ENCODE data around the gene TPI1.
"Not testable (repeated sequence)": the region's sequence is repeated elsewhere in the genome, so short reads cannot be mapped to it uniquely, and the experiment has no call there.

The TPI1 gene

DNA sequence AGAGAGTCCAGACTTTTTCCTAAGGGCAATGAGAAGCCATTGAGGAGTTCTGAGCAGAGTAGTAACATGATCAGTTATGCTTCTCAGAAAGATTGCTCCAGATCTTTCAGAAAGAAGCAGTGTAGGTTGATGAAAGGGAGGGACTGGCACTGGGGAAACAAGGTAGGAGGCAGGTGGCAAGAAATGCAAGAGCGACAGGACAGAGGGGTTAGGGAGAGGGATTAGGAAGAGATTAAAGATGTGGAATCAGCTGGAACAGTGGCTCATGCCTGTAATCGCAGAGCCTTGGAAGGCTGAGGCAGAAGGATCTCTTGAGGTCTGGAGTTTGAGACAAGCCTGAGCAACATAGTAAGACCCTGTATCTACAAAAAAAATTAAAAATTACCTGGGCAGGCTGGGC, 19.7 kb upstream of the TPI1 start:
- no peak for DNase-seq (ENCODE audit: low spot score)

DNA sequence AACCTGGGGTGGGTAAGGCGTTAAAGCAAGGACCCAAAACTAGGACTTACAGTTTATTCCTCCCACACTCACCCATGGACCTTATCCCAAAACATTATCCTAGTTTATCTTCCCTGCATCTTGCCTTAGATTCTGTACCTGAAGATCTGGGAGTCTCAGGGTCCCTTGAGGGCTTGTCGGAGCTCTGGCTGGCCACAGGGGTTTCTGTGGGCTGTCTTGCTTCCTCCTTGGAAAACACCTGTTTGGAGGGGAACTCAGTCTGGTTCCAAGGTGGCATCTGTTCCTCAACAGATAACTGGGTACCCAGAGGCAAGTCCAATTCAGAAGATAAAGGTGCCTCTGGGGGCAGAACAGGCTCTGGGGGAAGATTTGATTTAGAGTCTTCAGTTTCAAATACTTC, 17.9 kb upstream of the TPI1 start:
- DNase-seq (ENCODE audit: low spot score): no peak

DNA sequence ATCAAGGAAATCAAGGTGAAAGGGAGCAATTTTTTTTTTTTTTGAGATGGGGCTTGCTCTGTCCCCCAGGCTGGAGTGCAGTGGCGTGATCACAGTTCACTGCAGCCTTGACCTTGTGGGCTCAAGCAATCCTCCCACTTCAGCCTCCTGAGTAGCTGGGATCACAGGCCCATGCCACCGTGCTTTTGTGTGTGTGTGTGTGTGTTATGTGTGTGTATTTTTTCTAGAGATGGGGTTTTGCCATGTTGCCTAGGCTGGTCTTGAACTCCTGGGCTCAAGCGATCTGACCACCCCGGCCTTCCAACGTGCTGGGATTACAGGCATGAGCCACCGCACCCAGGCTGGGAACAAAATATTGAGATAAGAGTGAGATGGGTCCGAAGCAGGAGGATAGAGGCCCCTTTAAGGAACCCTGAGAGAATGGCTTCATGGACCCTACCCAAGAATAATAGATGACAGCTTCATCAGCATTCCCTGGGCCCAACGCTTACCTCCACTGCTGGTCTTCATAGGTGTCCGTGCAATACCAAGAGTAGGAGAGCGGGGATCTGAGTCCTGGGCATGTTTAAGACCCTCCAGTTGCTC, 17.3 kb upstream of the TPI1 start:
- DNase-seq (ENCODE audit: low spot score): no peak

DNA sequence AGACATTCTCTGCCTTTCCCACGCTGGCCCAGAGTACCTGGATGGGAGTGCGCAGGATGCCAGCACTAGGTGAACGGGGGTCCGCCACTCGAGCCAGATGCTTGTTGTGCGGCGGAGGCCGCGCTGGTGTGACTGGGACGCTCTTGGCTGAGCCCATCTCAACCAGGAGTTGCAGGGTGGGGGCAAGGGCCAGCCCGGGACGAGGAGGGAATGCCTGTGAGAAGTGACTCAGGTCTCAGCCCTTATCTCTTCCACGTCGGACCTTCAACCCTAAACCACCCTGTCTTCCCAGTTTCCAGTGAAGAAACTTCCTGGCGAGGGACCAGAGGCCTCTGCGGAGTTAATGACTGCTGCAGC, 16.6 kb upstream of the TPI1 start:
- DNase-seq (ENCODE audit: low spot score): no peak

DNA sequence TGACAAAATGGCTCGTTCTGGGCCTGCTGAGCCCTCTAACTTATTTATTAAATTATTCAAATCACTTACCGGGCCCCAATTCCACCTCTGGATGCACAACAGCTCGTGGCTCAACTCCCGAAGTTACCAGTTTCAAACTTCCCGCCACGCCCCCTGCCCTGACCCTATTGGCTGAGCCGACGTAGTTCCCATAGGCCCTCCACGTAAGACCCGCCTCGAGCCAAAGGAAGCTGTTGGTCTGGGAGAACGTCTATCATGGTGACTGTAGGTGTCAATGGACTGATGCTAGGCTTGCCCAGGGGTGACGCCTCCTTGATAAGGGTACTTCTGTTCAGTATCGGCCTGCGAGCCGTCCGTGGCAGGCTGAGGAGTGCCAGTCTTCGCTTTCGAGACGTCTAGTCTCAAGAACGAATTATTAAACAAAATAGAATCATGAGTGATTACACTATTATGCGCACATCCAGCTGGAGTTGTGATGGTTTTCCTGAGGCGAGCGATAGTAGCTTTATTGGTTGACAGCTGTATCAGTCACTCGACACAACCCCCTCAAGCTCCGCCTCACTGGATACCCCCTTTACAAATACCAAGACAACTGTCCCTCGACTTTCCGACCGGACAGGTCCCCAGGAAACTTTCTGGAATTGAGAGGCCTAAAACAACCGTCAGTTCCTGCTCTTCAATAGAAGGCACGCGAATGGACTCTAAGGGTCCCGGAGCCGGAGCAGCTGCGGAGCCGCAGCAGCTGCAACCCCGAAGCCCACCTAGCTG, 16.0 kb upstream of the TPI1 start, which contains the start of gene CDCA3:
Gene CDCA3, minus strand, starts transcription at position 134 of the 768 bp plus-strand sequence. CDS start 334 bp downstream, outside the sequence.
- peak; percentile 100 for DNase-seq (ENCODE audit: low spot score)

DNA sequence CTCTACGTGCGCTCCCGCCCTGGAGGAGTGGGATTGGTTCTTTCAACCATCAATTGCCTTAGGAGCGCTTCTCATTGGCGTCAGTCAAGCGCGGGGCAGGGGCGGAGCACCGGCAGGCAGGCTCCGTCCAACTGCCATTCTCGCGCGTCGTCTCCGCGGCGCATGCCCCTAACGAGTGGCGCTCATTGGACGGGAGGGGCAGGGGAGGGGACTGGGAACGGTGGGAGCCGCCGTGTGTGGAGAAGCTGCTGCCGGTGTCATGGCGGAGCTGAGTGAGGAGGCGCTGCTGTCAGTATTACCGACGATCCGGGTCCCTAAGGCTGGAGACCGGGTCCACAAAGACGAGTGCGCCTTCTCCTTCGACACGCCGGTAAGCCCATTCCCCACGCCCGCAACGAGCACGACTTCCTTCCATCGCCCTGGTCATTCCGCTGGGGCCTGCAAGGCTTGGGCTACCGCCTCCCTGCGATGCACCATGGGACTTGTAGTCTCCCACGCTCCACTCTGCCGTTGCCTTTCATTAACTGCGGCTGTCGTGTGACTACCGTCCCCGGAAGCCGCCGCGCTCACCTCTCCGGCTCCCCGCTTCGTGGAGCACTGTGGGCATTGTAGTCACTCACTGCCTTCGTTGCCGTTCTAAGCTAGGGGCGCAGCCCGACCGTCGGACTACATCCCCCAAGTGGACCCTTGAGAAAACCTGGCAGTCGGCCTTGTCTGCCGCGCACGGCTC, 15.2 kb upstream of the TPI1 start, which contains the start of gene USP5:
Gene USP5, plus strand, starts transcription at position 230 of the 730 bp plus-strand sequence. Its CDS starts 30 bp downstream, at position 260.
- DNase-seq (ENCODE audit: low spot score): peak; percentile 100

DNA sequence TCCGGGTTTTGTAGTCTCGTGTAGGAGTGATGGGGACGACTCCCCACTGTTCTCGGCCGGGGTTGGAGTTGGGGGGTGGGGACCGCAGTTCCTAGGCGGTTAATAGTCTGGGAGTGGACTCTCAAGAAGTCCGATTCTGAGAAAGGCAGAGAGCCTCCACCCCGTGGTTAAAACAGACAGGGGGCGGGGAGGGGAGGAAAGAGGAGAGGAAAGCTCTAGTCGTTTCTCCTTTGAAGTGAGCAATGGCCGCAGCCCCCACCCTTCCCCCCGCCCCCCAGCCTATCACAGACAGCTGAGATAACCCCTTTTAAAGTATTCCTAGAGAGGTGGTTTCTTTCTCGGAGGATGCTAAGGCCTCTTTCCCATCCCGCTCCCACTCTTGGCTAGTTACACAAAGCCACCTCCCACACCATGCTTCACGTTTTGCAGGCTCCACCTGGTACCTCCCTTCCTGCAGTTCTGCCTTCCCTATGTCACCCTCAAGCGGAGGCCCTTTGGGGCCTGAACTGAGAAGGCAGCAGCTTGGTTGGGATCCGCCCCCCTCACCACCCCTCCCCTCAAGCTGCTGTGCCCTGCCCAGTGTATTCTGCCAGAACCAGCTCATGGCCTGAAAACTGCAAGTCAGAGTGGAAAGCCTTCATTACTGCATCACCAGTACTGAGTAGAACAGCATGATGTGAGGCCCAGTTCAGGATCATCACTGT, 14.5 kb upstream of the TPI1 start:
- peak; percentile 71 for DNase-seq (ENCODE audit: low spot score)

DNA sequence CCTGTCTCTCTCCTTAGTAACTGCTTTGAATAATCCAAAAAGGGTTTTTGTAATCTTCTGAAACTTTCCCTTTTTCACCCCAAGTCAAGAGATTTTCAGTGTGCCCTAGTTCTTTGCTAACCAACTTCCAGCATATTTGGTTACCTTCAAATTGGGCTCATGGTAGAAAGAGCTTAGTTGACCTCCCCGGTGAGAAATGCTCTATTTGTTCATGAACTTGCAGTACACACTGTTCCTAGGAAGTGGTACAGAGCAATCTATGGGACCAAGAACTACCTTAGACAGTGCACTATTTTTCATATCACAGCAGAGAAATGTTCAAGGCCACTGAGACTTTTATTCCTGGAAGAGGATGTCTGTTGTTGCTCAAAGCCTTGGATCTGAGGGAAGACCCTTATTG, 13.7 kb upstream of the TPI1 start:
- no peak for DNase-seq (ENCODE audit: low spot score)

DNA sequence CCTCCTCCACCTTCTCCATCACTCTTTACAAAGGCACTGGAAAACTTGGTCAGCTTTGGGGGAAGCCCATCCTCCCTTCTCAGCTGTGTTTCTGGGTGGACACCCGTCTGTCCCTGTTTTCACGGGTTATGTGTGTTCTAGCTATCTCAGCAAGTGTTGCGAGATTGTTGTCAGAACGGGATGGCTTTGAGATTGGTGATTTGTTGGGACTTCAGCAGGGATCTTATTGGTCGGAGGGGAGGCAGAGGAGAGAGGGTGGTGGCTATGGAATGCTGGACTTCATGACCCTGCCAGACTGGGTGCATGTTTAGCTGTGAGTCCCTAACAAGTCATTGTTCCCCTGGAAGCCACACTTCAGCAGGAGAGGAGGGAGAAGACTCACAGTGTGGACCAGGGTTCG, 13.3 kb upstream of the TPI1 start:
- no peak for DNase-seq (ENCODE audit: low spot score)

DNA sequence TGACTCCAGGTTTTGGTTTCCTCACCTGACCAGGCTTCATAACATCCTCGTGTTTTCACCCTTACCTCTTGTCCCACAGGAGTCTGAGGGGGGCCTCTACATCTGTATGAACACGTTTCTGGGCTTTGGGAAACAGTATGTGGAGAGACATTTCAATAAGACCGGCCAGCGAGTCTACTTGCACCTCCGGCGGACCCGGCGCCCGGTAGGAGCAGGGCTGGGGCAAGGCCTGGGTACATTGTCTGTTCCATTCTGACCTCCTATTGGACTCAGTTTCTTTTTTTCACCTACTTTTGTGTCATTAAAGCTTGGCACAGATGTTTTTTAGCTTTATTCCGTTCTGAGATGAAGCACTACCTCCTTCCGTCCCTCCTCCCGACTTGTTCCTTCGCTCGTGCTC, 12.0 kb upstream of the TPI1 start:
- no peak for DNase-seq (ENCODE audit: low spot score)

DNA sequence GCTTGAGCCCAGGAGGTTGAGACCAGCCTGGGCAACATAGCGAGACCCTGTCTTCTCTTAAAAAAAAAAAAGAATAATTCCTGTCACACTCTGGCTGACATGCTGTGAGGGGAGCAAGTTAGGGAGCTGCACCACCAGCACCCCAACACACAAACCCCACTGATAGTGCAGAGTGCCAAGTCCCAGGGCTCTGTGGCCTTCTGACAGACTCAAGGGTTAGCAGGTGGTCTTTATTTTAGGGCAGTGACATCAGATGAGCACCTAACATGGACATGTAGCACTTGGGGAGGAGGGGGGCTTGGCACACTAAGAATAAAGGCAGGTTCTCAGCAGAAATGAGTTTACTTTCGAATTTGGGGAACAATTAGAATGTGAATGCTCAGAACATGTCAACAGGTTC, 8.5 kb upstream of the TPI1 start:
- no peak for DNase-seq (ENCODE audit: low spot score)

DNA sequence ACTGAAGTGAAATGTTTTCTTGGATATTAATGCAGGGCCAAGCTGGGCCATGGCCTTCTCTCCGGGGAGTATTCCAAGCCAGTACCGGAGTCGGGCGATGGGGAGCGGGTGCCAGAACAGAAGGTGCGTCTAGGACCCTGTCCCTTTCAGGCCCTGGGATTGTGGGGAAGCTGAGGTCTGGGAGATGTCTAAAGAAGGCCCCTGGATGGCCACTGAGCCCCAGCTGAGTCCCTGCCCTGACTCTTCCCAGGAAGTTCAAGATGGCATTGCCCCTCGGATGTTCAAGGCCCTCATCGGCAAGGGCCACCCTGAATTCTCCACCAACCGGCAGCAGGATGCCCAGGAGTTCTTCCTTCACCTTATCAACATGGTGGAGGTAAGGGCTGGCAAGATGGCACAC, 7.2 kb upstream of the TPI1 start:
- no peak for DNase-seq (ENCODE audit: low spot score)

DNA sequence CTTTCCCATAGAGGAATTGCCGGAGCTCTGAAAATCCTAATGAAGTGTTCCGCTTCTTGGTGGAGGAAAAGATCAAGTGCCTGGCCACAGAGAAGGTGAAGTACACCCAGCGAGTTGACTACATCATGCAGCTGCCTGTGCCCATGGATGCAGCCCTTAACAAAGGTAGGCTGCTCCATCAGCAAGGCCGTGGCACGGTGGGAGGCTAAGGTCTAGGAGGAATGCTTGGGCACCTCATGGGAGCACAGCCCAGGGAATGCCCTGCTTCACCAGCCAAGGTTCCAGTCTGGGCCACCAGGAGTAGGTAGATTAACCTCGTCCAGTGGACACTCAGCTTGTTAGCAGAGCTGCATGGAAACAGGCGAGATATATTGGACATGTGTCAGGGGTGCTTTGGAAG, 6.4 kb upstream of the TPI1 start:
- no peak for DNase-seq (ENCODE audit: low spot score)

DNA sequence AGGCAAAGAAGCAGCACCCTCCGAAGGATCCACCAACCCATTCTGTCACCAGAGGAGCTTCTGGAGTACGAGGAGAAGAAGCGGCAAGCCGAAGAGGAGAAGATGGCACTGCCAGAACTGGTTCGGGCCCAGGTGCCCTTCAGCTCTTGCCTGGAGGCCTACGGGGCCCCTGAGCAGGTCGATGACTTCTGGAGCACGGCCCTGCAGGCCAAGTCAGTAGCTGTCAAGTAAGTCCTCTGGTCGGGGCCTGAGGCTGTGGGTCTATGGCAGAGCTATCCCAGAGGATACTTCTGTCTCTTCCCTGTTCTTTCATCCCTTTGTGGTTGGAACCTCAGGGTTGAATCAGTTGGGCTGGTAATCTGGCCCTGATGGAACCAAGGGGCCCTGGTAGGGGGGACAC, 5.9 kb upstream of the TPI1 start:
- no peak for DNase-seq (ENCODE audit: low spot score)

DNA sequence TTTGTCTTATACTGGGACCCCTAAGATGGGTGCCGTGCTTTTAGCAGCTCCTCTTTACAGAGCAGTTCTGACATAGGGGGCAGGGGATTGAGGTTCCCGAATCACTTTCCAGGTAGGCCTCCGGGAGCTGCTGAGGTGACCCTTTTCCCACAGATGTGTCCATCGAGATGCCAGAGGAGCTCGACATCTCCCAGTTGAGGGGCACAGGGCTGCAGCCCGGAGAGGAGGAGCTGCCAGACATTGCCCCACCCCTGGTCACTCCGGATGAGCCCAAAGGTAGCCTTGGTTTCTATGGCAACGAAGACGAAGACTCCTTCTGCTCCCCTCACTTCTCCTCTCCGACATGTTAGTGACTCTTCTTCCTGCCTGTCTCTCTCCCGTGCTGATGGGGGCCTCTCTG, 4.3 kb upstream of the TPI1 start:
- DNase-seq (ENCODE audit: low spot score): no peak

DNA sequence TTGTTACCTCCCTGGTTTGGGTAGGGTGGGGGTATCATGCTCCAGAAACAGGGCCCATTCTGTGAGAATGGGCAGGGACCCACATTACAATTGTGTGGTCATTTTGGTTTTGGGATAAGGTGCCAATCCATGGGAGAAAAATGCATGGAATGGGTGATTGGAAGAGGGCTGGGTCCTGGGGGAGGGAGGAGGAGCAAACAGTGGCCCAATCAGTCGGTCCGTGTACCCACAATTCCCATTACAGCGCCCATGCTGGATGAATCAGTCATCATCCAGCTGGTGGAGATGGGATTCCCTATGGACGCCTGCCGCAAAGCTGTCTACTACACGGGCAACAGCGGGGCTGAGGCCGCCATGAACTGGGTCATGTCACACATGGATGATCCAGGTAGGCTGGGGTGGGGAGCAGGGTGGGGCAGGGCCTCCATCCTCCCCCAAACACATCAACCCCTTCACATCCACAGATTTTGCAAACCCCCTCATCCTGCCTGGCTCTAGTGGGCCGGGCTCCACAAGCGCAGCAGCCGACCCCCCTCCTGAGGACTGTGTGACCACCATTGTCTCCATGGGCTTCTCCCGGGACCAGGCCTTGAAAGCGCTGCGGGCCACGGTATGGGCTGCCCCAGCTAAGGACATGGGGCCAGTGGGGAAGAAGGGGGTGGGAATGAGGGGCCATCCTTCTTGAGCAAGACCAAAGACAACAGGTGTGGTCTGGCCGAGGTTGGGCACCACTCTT, 3.6 kb upstream of the TPI1 start:
- no peak for DNase-seq (ENCODE audit: low spot score)

DNA sequence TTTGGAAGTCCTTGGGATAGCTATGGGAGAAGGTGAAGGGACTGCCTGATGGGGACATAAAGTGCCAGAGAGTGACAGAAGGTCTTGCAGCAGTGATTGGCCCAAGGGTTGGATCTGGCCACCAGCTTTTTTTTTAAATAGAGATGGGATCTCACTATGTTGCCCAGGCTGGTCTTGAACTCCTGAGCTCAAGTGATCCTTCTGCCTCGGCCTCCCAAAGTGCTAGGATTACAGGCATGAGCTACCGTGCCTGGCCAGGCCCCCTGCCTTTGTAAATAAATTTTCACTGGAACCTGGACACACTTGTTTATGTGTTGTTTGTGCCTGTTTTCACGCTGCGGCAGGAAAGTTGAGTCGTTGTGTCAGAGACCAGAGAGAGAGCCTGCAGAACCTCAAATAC, 2.0 kb upstream of the TPI1 start:
- DNase-seq (ENCODE audit: low spot score): not testable (repeated sequence)

DNA sequence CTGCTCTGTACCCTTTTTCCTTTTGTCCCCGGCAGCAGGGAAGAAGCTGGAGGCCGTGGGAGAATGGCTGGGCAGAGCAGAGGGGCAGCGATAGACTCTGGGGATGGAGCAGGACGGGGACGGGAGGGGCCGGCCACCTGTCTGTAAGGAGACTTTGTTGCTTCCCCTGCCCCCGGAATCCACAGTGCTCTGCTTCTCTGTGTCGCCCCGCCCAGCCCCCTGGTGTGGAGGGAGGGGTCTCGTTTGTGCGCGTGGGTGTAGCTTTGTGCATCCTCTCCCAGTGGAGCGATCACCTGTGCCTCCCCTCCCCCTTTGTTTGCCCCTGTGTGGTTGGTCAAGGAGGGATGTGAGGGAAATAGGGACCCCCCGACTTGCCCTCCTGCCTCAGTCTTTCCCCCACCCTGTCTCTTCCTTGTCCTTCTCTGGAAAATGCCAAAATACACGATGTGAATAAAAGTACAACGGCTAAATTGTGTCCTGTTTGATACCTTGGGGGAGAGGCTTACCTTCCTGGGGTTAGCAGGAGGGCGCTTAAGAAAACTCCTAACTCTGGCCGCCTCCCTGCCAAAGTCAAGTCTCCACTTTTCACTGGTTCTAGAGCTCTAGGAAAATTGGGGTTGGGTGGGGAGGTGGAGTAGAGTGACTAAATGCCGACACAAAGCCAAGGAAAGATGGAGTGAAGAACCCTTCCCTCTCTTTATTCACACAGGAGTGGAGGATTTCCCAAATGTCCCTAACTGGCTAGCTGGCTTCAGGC, 990 bp upstream of the TPI1 start:
- DNase-seq (ENCODE audit: low spot score): no peak

DNA sequence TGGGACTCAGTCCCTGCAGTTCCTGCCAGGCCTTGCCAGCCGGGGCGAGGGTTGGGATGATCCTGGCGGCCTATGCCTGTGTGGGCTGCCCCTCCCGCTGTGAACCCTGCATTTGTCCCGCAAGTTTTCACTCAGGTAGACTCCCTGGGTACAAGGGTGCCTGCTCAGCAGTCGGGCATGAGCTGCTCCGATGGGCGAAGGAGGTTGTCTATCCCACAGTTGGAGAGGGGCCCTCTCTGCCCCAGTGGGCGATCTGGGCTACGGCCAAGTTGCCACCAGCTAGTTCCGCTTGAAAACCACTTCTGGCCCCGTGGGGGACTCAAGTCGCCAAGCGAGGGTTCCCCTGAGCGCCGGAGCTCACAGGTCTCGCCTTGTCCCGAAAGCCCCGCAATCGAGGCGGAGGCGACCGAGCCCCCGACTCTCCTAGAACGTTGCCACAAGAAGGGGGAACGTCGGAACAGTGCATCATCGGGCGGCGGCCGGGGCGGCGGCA, 365 bp upstream of the TPI1 start:
- no peak for DNase-seq (ENCODE audit: low spot score)

DNA sequence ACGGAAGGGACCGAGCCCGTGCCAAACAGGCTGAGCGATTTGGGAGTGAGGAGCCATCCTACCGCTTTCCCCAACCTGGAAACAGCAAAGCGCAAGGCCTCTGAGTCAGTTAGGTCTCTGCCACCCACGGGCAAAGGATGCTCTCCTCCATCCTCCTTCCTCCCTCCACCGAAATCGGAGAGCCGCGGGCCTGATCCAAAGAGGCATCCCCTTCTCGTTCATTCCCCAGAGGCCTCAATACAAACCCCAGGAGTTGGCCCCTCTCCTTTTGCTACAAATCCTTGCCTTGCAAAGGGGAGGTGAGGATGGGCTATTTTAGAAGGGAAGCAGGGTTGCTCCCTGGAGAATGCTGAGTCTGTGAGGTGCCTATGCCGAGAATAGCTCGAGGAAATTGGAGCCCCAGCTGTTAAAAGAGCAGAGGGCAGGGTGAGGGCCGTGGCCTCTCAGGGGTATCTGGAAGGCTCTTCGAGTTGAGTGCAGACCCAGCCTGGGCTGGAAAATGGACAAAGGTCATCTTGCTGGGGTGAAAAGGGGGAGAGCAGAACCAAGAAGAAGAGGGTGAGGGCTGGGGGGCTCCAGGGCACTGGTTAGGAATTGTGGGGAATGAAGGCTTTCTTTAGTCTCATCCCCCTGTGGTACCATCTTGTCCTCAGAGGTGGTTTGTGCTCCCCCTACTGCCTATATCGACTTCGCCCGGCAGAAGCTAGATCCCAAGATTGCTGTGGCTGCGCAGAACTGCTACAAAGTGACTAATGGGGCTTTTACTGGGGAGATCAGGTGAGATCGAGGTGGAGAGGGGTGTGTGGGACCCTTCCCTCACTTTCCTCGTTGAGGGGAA, 1.1 kb downstream of the TPI1 start:
- no peak for DNase-seq (ENCODE audit: low spot score)
